ENCODE data around the gene GDPD3.

Gene GDPD3

GRCh38 chr16:30144917-30145316 lies 31.6 kb upstream of the GDPD3 start:
- no peak overlapping the region for H3K27ac ChIP-seq

GRCh38 chr16:30144017-30144416 lies 30.7 kb upstream of the GDPD3 start:
- Histone ChIP-seq H3K4me1 (peaks cover 14 to 25% (median 15%) of the 10 kb centered on the region in 10 experiments; a peak in 19 of 20 replicates), H3K9me3 (replicated peaks in 1 of 11) (peaks cover 5 to 13% (median 10%) of the 10 kb centered on the region in 11 experiments), H3K27ac (no peak overlapping the region), H4K20me1 (no peaks in the 10 kb centered on the region), H3K27me3 (no peaks in the 10 kb centered on the region), H3K9ac (no peak overlapping the region), H3K4me2 (no peak overlapping the region), H3K36me3 (no peaks in the 10 kb centered on the region), H3K4me3 (no peak overlapping the region)
- TF ChIP-seq Cebpa-rat (IDR thresholded peaks at IDR 0.05): no peak

More at GRCh38 chr16:30144917-30145316, 31.6 kb upstream of the GDPD3 start:
- TF ChIP-seq Cebpa-rat (IDR thresholded peaks at IDR 0.05): no peak
- H3K27me3 ChIP-seq: no peaks in the 10 kb centered on the region
- H3K4me2 ChIP-seq: no peak overlapping the region
- H3K36me3 ChIP-seq: no peaks in the 10 kb centered on the region
- no peak overlapping the region for H3K9ac ChIP-seq
- peaks cover 5 to 19% (median 6%) of the 10 kb centered on the region in 10 experiments; a peak in 19 of 20 replicates for H3K4me1 ChIP-seq
- H4K20me1 ChIP-seq: no peaks in the 10 kb centered on the region
- peaks cover 14 to 22% (median 19%) of the 10 kb centered on the region in 11 experiments for H3K9me3 ChIP-seq (replicated peaks in 1 of 11)
- H3K4me3 ChIP-seq: no peak overlapping the region

GRCh38 chr16:30143347-30143702 lies 30.0 kb upstream of the GDPD3 start:
- no peak overlapping the region for H3K27ac ChIP-seq
- no peaks in the 10 kb centered on the region for H3K27me3 ChIP-seq
- H3K9me3 ChIP-seq (replicated peaks in 1 of 11): peaks cover 0 to 6% (median 3%) of the 10 kb centered on the region in 11 experiments; a peak in 9 of 22 replicates
- peaks cover 21 to 32% (median 22%) of the 10 kb centered on the region in 10 experiments; a peak in 19 of 20 replicates for H3K4me1 ChIP-seq
- no peak overlapping the region for H3K9ac ChIP-seq
- no peak overlapping the region for H3K4me3 ChIP-seq
- H4K20me1 ChIP-seq: no peaks in the 10 kb centered on the region
- no peak for TF ChIP-seq Cebpa-rat (IDR thresholded peaks at IDR 0.05)
- H3K4me2 ChIP-seq: no peak overlapping the region
- no peaks in the 10 kb centered on the region for H3K36me3 ChIP-seq

GRCh38 chr16:30142672-30143346 lies 29.5 kb upstream of the GDPD3 start:
- peaks cover 0 to under 1% (median 0%) of the 10 kb centered on the region in 11 experiments; a peak in 1 of 22 replicates for H3K9me3 ChIP-seq (replicated peaks in 1 of 11)
- no peaks in the 10 kb centered on the region for H3K27me3 ChIP-seq
- H3K4me3 ChIP-seq: no peak overlapping the region
- no peak overlapping the region for H3K27ac ChIP-seq
- no peaks in the 10 kb centered on the region for H3K36me3 ChIP-seq
- H3K4me2 ChIP-seq: no peak overlapping the region; a peak in 1 of 22 replicates
- no peak for TF ChIP-seq Cebpa-rat (IDR thresholded peaks at IDR 0.05)
- peaks cover 26 to 37% (median 27%) of the 10 kb centered on the region in 10 experiments; a peak in 19 of 20 replicates for H3K4me1 ChIP-seq
- no peaks in the 10 kb centered on the region for H4K20me1 ChIP-seq
- no peak overlapping the region for H3K9ac ChIP-seq

GRCh38 chr16:30141750-30142149 lies 28.4 kb upstream of the GDPD3 start:
- no peak overlapping the region for H3K9ac ChIP-seq
- peaks cover 27 to 48% (median 38%) of the 10 kb centered on the region in 10 experiments; a peak in 19 of 20 replicates for H3K4me1 ChIP-seq
- no peaks in the 10 kb centered on the region for H4K20me1 ChIP-seq
- no peak for TF ChIP-seq Cebpa-rat (IDR thresholded peaks at IDR 0.05)
- no peak overlapping the region for H3K4me3 ChIP-seq
- H3K4me2 ChIP-seq: no peak overlapping the region
- H3K27ac ChIP-seq: no peak overlapping the region
- no peaks in the 10 kb centered on the region for H3K27me3 ChIP-seq
- H3K9me3 ChIP-seq (replicated peaks in 1 of 11): no peaks in the 10 kb centered on the region
- H3K36me3 ChIP-seq: no peaks in the 10 kb centered on the region

- Histone ChIP-seq H3K27ac (peak overlapping the region in 1 of 11 experiments; percentile 29; a peak in 2 of 22 replicates), H3K4me3 (no peak overlapping the region), H3K4me1 (peaks cover 27 to 67% (median 41%) of the 10 kb centered on the region in 10 experiments; a peak in 19 of 20 replicates), H3K9ac (no peak overlapping the region), H3K36me3 (no peaks in the 10 kb centered on the region), H4K20me1 (no peaks in the 10 kb centered on the region), H3K4me2 (peak overlapping the region; percentile 33 to 86 (median 69)), H3K27me3 (no peaks in the 10 kb centered on the region), H3K9me3 (replicated peaks in 1 of 11) (no peaks in the 10 kb centered on the region)
- TF ChIP-seq Cebpa-rat (IDR thresholded peaks at IDR 0.05): no peak
Measured at GRCh38 chr16:30139583-30140481, 26.5 kb upstream of the GDPD3 start.

DNA sequence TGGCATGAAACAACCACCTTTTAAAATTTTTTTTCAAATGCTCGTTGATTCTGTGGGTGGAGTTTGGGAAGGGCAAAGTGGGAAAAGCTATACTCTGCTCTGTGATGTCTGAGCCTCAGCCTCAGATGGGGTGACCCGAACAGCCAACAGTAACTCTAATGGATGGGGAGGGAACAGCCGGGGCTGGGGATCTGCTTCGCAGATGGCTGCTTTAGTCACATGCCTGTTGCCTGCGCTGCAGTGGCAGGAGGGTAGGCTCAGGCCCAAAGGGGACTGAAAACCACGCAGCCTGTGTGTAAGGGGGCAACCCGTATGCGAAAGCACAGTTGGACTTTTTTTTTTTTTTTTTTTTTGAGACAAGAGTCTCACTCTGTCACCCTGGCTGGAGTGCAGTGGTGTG lies 24.6 kb upstream of the GDPD3 start:
- H3K9ac ChIP-seq: peak overlapping the region in 5 of 11 experiments; percentile 27 to 61 (median 34); a peak in 6 of 22 replicates
- no peak overlapping the region for H3K4me3 ChIP-seq
- peak overlapping the region in 8 of 11 experiments; percentile 2 to 83 (median 70); a peak in 13 of 22 replicates for H3K27ac ChIP-seq
- no peaks in the 10 kb centered on the region for H3K36me3 ChIP-seq
- peak overlapping the region; percentile 33 to 86 (median 69) for H3K4me2 ChIP-seq
- TF ChIP-seq Cebpa-rat (IDR thresholded peaks at IDR 0.05): no peak
- H3K27me3 ChIP-seq: no peaks in the 10 kb centered on the region
- H3K4me1 ChIP-seq: peaks cover 29 to 67% (median 44%) of the 10 kb centered on the region in 10 experiments
- no peaks in the 10 kb centered on the region for H4K20me1 ChIP-seq
- peaks cover 0 to 4% (median 0%) of the 10 kb centered on the region in 11 experiments; a peak in 2 of 22 replicates for H3K9me3 ChIP-seq (replicated peaks in 1 of 11)

DNA sequence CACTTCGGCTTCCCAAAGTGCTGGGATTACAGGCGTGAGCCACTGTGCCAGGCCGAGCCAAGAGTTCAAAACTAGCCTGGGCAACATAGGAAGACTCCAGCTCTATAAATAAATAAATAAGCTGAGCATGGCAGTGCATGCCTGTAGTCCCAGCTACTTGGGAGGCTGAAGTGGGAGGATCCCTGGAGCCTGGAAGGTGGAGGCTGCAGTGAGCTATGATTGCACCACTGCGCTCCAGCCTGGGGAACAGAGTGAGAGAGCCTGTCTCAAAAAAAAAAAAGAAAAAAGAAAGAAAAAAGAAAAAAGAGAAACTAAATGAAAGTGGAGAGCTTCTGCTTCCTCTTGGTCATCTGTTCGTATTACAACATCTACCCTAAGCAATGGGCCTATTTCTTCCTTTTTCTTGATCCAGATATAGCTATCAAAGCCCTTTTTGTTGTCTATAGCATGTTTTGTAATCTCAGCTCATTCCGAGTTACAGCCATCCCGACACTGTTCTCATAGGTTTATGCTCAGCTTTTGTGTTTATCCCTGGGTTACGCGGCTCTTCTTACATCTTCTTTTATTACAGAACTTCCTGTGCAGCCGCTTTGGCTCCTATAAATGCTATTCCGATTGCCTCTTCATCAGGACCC lies 23.8 kb upstream of the GDPD3 start:
- H3K9me3 ChIP-seq (replicated peaks in 1 of 11): peaks cover 0 to 10% (median under 1%) of the 10 kb centered on the region in 11 experiments; a peak in 5 of 22 replicates
- peak overlapping the region in 9 of 11 experiments; percentile 5 to 83 (median 67); a peak in 16 of 22 replicates for H3K27ac ChIP-seq
- no peaks in the 10 kb centered on the region for H4K20me1 ChIP-seq
- H3K4me2 ChIP-seq: peak overlapping the region in 9 of 11 experiments; percentile 24 to 86 (median 70); a peak in 18 of 22 replicates
- peaks cover 37 to 72% (median 52%) of the 10 kb centered on the region in 10 experiments for H3K4me1 ChIP-seq
- H3K4me3 ChIP-seq: peak overlapping the region in 2 of 10 experiments; percentile 0 to 35; a peak in 2 of 20 replicates
- H3K36me3 ChIP-seq: no peaks in the 10 kb centered on the region
- peak in 3 of 11 experiments; percentile 23 to 55 (median 41); a peak in 3 of 22 replicates for TF ChIP-seq Cebpa-rat (IDR thresholded peaks at IDR 0.05)
- H3K27me3 ChIP-seq: no peaks in the 10 kb centered on the region
- peak overlapping the region in 6 of 11 experiments; percentile 21 to 61 (median 48); a peak in 11 of 22 replicates for H3K9ac ChIP-seq
